Body of pancreas (tissue), 4 donors: ENCODE data around the gene MAML2.

Source experiments
- CTCF ChIP-seq, 7 experiments: fragments of 450-650 bp in 4 of 7; fragments of 200-600 bp in 3 of 7; sonication (generic) in 3 of 7; IDR thresholded peaks; one replicate each; pipeline ENCODE4 v1.5.1; 2016 to 2019; ENCODE audit warnings: antibody characterized with exemption in 7 of 7
- POLR2A ChIP-seq, 3 donors: fragments of 450-650 bp; IDR thresholded peaks; one replicate each; pipeline ENCODE4 v1.6.1; 2016; ENCODE audit warnings: antibody characterized with exemption in 3 of 3, mild to moderate bottlenecking in 2 of 3

- TF ChIP-seq CTCF (IDR thresholded peaks at IDR 0.05) (no peak), POLR2A (IDR thresholded peaks at IDR 0.05) (no peak)
Measured at GRCh38 chr11:96186806-96187205, 156.2 kb downstream of the MAML2 start.
